ENCODE data around the gene MUC5B. TPM values are rescaled to one million over a fixed set of nuclear protein-coding genes. Genes with fewer than 3 reads are reported as not detected.

Gene MUC5B
- total RNA-seq, 2 donors from 2014 or later, result not detected

DNA sequence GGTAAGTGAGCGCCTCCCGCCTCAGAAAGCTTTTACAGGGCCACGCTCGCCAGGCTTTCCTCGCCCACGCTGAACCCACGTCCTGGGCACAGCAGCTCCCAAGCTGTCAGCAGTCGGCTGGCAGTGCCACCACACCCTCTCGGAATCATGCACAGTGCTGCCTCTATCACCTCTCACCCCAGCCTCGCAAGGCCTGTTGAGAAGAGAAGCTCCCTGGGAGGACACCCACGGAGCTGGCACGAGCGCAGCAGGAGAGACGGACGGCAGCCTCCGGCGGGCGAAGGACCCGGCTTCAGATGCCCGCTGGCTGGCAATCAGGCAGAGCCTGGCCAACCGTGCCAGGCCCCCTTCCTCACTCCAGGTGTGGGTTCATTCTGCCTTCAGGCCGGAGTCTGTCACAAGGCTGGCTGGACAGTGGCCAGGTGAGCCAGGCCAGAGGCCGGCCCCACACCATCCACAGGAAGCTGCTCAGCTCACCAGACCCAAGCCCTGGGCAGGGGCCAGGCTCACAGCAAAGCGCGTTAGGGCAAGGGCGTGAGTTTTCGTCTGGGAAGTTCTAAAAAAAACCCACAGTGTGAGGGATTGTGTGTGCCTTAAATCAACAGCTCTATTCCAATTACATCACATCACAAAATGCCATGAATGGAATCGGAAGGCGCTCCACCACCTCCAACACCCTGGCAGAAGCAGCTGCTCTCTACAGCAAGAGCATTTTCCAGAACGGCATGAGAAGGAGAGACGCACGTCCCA, 53.4 kb downstream of the MUC5B start:
- H3K27ac ChIP-seq (ENCODE audit: low read depth, low read length), result no peak overlapping the region
- no peaks in the 10 kb centered on the region for H3K9me3 Mint-ChIP-seq
- H3K4me1 ChIP-seq (ENCODE audit: control insufficient read depth, insufficient read depth, low read length), result no peaks in the 10 kb centered on the region
- no peaks in the 10 kb centered on the region for H3K27me3 Mint-ChIP-seq (ENCODE audit: insufficient read depth)
- H3K4me3 ChIP-seq (ENCODE audit: low read length), result no peak overlapping the region
- 95 to 96% methylated on average over 19 to 32 of the region's 32 CpGs for WGBS, 2 experiments (ENCODE audit: insufficient coverage in 1 of 2, insufficient read length in 1 of 2)
- no peak for DNase-seq
- peaks cover 17% of the 10 kb centered on the region for H3K36me3 ChIP-seq (ENCODE audit: control insufficient read depth, insufficient read depth, low read length)
- no peak overlapping the region for H3K4me3 Mint-ChIP-seq
- H3K27ac Mint-ChIP-seq, result no peak overlapping the region
- no peaks in the 10 kb centered on the region for H3K27me3 ChIP-seq (ENCODE audit: control insufficient read depth, insufficient read depth, low read length, poor library complexity, severe bottlenecking)
- H3K4me1 Mint-ChIP-seq, result peaks cover 2% of the 10 kb centered on the region
- no peak overlapping the region for H3K9ac ChIP-seq (ENCODE audit: extremely low read depth, low read length, poor library complexity, severe bottlenecking)
- no peaks in the 10 kb centered on the region for H3K9me3 ChIP-seq (ENCODE audit: control insufficient read depth, low read length)
- H3K36me3 Mint-ChIP-seq (ENCODE audit: low read depth), result peaks cover 31% of the 10 kb centered on the region
- TF ChIP-seq, protein P1, sequence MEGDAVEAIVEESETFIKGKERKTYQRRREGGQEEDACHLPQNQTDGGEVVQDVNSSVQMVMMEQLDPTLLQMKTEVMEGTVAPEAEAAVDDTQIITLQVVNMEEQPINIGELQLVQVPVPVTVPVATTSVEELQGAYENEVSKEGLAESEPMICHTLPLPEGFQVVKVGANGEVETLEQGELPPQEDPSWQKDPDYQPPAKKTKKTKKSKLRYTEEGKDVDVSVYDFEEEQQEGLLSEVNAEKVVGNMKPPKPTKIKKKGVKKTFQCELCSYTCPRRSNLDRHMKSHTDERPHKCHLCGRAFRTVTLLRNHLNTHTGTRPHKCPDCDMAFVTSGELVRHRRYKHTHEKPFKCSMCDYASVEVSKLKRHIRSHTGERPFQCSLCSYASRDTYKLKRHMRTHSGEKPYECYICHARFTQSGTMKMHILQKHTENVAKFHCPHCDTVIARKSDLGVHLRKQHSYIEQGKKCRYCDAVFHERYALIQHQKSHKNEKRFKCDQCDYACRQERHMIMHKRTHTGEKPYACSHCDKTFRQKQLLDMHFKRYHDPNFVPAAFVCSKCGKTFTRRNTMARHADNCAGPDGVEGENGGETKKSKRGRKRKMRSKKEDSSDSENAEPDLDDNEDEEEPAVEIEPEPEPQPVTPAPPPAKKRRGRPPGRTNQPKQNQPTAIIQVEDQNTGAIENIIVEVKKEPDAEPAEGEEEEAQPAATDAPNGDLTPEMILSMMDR (conservative IDR thresholded peaks at IDR 0.05), result no peak

DNA sequence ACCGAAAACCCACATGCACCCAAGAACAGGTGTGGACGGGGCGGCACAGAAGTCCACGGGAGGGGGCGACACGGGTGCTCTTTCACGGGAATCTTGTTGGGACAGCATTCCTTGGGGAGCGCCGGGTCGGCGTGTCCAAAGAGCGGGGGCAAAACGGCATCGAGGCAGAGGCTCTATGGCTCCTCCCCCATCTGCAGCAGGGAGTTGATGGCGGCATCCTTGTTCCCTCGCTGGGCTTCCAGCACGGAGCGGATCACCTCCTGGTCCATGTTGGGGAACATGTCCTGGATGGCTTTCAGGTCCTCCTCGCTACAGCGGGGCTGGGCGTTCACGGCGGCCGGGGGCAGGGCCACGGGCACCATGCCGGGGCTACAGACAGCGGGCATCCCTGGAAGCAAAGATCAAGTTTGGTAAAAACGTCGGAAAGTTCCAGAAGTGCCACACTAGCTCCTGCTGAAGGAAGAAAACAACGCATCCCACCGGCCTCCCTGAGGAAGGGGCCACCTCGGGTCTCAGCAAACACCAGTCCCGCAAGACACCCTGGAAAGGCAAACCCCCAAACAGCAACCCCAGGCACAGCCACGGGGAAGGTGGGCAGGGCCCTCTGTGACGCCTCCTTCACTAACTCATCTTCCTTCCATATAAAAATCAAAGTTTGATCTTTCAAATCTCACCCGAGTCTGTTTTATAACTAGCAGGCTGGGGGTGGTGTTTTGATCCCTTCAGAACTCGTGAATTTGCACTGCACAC, 54.2 kb downstream of the MUC5B start:
- H3K4me3 Mint-ChIP-seq, result no peak overlapping the region
- Histone ChIP-seq H3K4me3 (ENCODE audit: low read length) (no peak overlapping the region), H3K9ac (ENCODE audit: extremely low read depth, low read length, poor library complexity, severe bottlenecking) (no peak overlapping the region), H3K36me3 (ENCODE audit: control insufficient read depth, insufficient read depth, low read length) (peaks cover 18% of the 10 kb centered on the region), H3K27ac (ENCODE audit: low read depth, low read length) (no peak overlapping the region), H3K4me1 (ENCODE audit: control insufficient read depth, insufficient read depth, low read length) (no peaks in the 10 kb centered on the region), H3K9me3 (ENCODE audit: control insufficient read depth, low read length) (no peaks in the 10 kb centered on the region), H3K27me3 (ENCODE audit: control insufficient read depth, insufficient read depth, low read length, poor library complexity, severe bottlenecking) (no peaks in the 10 kb centered on the region)
- no peaks in the 10 kb centered on the region for H3K4me1 Mint-ChIP-seq
- H3K36me3 Mint-ChIP-seq (ENCODE audit: low read depth), result peaks cover 31% of the 10 kb centered on the region
- H3K27me3 Mint-ChIP-seq (ENCODE audit: insufficient read depth), result no peaks in the 10 kb centered on the region
- 94 to 96% methylated on average over 26 to 37 of the region's 37 CpGs for WGBS, 2 experiments (ENCODE audit: insufficient coverage in 1 of 2, insufficient read length in 1 of 2)
- TF ChIP-seq, protein P1 (conservative IDR thresholded peaks at IDR 0.05), result no peak
- H3K27ac Mint-ChIP-seq, result no peak overlapping the region
- H3K9me3 Mint-ChIP-seq, result no peaks in the 10 kb centered on the region
- DNase-seq, result no peak

DNA sequence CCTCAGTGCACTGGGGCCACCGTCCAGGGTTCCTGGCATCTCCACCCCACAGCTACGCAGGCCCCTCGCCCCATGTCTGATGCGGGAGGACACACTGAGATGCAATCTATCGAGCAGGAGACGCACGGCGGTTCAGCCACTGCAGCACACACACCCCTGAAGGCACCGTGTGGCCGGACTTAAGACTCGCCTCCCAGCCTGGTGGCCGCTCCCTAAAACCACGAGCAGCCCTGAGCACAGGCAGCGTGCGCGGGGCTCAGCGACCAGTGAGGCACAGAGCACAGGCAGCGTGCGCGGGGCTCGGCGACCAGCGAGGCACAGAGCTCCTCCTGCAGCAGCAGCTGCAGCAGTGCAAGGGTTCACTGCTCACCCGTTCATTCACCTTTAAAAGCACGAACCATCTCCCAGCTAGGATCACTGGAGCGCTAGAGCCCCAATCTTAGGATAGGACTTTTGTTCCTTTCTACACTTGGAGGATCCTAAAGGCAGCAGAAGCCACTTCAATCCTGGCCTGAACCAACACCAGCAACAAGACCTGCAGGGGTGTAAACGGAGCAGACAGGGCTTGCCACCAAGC, 55.2 kb downstream of the MUC5B start:
- no peak overlapping the region for H3K4me3 ChIP-seq (ENCODE audit: low read length)
- 94 to 95% methylated on average over 25 to 27 of the region's 27 CpGs for WGBS, 2 experiments (ENCODE audit: insufficient coverage in 1 of 2, insufficient read length in 1 of 2)
- no peaks in the 10 kb centered on the region for H3K27me3 ChIP-seq (ENCODE audit: control insufficient read depth, insufficient read depth, low read length, poor library complexity, severe bottlenecking)
- peaks cover 18% of the 10 kb centered on the region for H3K36me3 ChIP-seq (ENCODE audit: control insufficient read depth, insufficient read depth, low read length)
- no peaks in the 10 kb centered on the region for H3K9me3 Mint-ChIP-seq
- no peak for DNase-seq
- H3K27me3 Mint-ChIP-seq (ENCODE audit: insufficient read depth), result no peaks in the 10 kb centered on the region
- no peaks in the 10 kb centered on the region for H3K9me3 ChIP-seq (ENCODE audit: control insufficient read depth, low read length)
- H3K27ac ChIP-seq (ENCODE audit: low read depth, low read length), result no peak overlapping the region
- H3K4me1 ChIP-seq (ENCODE audit: control insufficient read depth, insufficient read depth, low read length), result no peaks in the 10 kb centered on the region
- H3K36me3 Mint-ChIP-seq (ENCODE audit: low read depth), result peaks cover 31% of the 10 kb centered on the region
- no peak overlapping the region for H3K4me3 Mint-ChIP-seq
- H3K4me1 Mint-ChIP-seq, result no peaks in the 10 kb centered on the region
- H3K27ac Mint-ChIP-seq, result peak overlapping the region; percentile 70
- H3K9ac ChIP-seq (ENCODE audit: extremely low read depth, low read length, poor library complexity, severe bottlenecking), result no peak overlapping the region
- TF ChIP-seq, protein P1 (conservative IDR thresholded peaks at IDR 0.05), result no peak
